OCI-LY7 (cell line): ENCODE results near the gene CDC34. TPM values are rescaled to one million over a fixed set of nuclear protein-coding genes. Genes with fewer than 3 reads are reported as not detected.

Experiments
- BruUV-seq: library from RNA; stranded (reverse); fragments of 400-500 nt; replicated peaks from 2 replicates; lab custom pipeline; 2021; lab: Mats Ljungman, UMichigan
- CTCF ChIA-PET: fragments of 300-600 bp; sonication (Branson Sonifier 250); formaldehyde crosslinking; loops from one replicate; lab custom pipeline; 2022; ENCODE audit warnings: antibody characterized with exemption; ENCODE audit not compliant: unreplicated experiment; lab: Charles Lee
- POLR2A ChIA-PET: fragments of 300-600 bp; sonication (Branson Sonifier 250); formaldehyde crosslinking; loops from one replicate; lab custom pipeline; 2022; ENCODE audit warnings: antibody characterized with exemption; lab: Charles Lee
- DNase-seq: peaks from one replicate; pipeline ENCODE4 v3.0.0-alpha.2; 2015; ENCODE audit warnings: low spot score
- H2AFZ ChIP-seq: fragments of 200-600 bp; sonication (generic), shearing (Covaris generic); 2 replicates; pipeline ENCODE4 v1.6.1; 2014; ENCODE audit warnings: mild to moderate bottlenecking, antibody characterized with exemption, low read length, moderate library complexity
- H3K27ac ChIP-seq: fragments of 200-600 bp; sonication (generic); 2 replicates; pipeline ENCODE4 v1.5.1; 2014; ENCODE audit warnings: mixed run types, low read depth, mild to moderate bottlenecking, moderate library complexity, low read length, inconsistent platforms; ENCODE audit not compliant: poor library complexity, severe bottlenecking
- H3K36me3 ChIP-seq: fragments of 200-600 bp; sonication (generic); 2 replicates; pipeline ENCODE4 v1.6.1; 2014; ENCODE audit warnings: mild to moderate bottlenecking, antibody characterized with exemption, low read length, moderate library complexity, mixed read lengths; ENCODE audit not compliant: insufficient read depth
- H3K4me1 ChIP-seq: fragments of 200-600 bp; sonication (generic); 2 replicates; pipeline ENCODE4 v1.5.1; 2014; ENCODE audit warnings: mild to moderate bottlenecking, low read length; ENCODE audit not compliant: insufficient read depth, poor library complexity, severe bottlenecking
- H3K4me2 ChIP-seq: fragments of 200-600 bp; sonication (generic); 2 replicates; pipeline ENCODE4 v1.6.1; 2014; ENCODE audit warnings: mild to moderate bottlenecking, low read length
- H3K4me3 ChIP-seq: fragments of 200-600 bp; sonication (generic); 2 replicates; pipeline ENCODE4 v1.5.1; 2014; ENCODE audit warnings: mild to moderate bottlenecking, low read depth, low read length; ENCODE audit not compliant: poor library complexity, severe bottlenecking
- H3K79me2 ChIP-seq: fragments of 200-600 bp; sonication (generic); 2 replicates; pipeline ENCODE4 v1.6.1; 2016; ENCODE audit warnings: low read depth, mild to moderate bottlenecking, low read length, moderate library complexity, mixed read lengths; ENCODE audit not compliant: insufficient read depth
- H3K9me2 ChIP-seq: fragments of 200-600 bp; sonication (generic); 2 replicates; pipeline ENCODE4 v1.6.1; 2016; ENCODE audit warnings: mild to moderate bottlenecking, low read length, mixed read lengths; ENCODE audit not compliant: insufficient read depth
- H3K9me3 ChIP-seq: fragments of 200-600 bp; sonication (generic); 2 replicates; pipeline ENCODE4 v1.6.1; 2014; ENCODE audit warnings: mild to moderate bottlenecking, mixed run types, low read length, mixed read lengths
- H4K20me1 ChIP-seq: fragments of 200-600 bp; sonication (generic); 2 replicates; pipeline ENCODE4 v1.6.1; 2014; ENCODE audit warnings: mild to moderate bottlenecking, antibody characterized with exemption, low read length, moderate library complexity, mixed read lengths; ENCODE audit not compliant: insufficient read depth
- CTCF ChIP-seq: fragments of 200-600 bp; sonication (generic); conservative IDR thresholded peaks from 2 replicates; pipeline ENCODE4 v1.5.1; 2014; ENCODE audit warnings: mild to moderate bottlenecking, antibody characterized with exemption, low read length, moderate library complexity, mixed read lengths
- EZH2phosphoT487 ChIP-seq: fragments of 200-600 bp; sonication (generic); IDR thresholded peaks from 2 replicates; pipeline ENCODE4 v1.6.1; 2018; ENCODE audit warnings: low read depth, borderline replicate concordance, mild to moderate bottlenecking, mixed run types, antibody characterized with exemption, low read length, moderate library complexity, mixed read lengths
- intact Hi-C: fragments of 100-400 bp; cut with micrococcal nuclease; formaldehyde crosslinking; loops from one replicate; pipeline ENCODE4 v1.10.0; 2022; ENCODE audit not compliant: unreplicated experiment
- total RNA-seq, 2 experiments: library from RNA; depleted of rRNA in 1 of 2; stranded (reverse); fragments of >200 nt in 1 of 2; shearing (Covaris generic) in 1 of 2; gene quantifications; 2 replicates each; pipeline ENCODE4 v1.2.3, GENCODE V29; 2014 to 2022

Gene CDC34
- total RNA-seq, 2 experiments from 2014 or later = 58.2 to 77.2 TPM

GRCh38 chr19:519449-519865, 12.1 kb upstream of the CDC34 start:
- no peaks in the 10 kb centered on the region for H3K79me2 ChIP-seq
- no peak for DNase-seq
- BruUV-seq = no TSS peak
- no peak overlapping the region for H3K4me2 ChIP-seq
- TF ChIP-seq EZH2phosphoT487 (no peak), CTCF (no peak)
- H3K27ac ChIP-seq = no peak overlapping the region
- H3K4me1 ChIP-seq = no peaks in the 10 kb centered on the region
- H3K9me2 ChIP-seq = no peaks in the 10 kb centered on the region
- H2AFZ ChIP-seq = no peak overlapping the region
- peaks cover under 1% of the 10 kb centered on the region; the same call in 1 of the 2 replicates for H3K36me3 ChIP-seq
- no peaks in the 10 kb centered on the region for H4K20me1 ChIP-seq
- POLR2A ChIA-PET = no interaction called here
- H3K4me3 ChIP-seq = no peak overlapping the region
- intact Hi-C loops = no loop called here
- no peaks in the 10 kb centered on the region for H3K9me3 ChIP-seq
- CTCF ChIA-PET = no interaction called here

DNA sequence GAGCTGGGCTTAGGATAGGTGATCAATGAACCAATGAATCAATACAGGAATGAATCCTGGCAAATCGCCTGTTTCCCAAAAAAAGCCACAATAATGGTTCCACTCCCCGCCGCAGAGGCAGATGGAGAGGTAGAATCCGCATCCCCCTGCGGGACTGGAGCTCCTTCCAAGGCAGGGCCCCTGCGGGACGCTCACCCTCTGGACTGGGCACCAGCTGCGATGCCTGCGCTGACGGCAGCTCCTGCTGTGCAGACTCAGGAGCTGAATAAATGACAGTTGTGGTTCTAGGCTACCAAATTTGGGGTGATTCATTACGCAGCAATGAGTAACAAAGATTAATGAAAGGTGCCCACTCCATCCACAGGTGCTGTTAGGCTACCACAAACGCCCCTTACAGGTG, 8.8 kb upstream of the CDC34 start:
- H3K4me3 ChIP-seq = no peak overlapping the region
- H3K9me3 ChIP-seq = no peaks in the 10 kb centered on the region
- H3K9me2 ChIP-seq = no peaks in the 10 kb centered on the region
- ChIA-PET CTCF (no interaction called here), POLR2A (no interaction called here)
- H3K4me1 ChIP-seq = no peaks in the 10 kb centered on the region
- H3K79me2 ChIP-seq = no peaks in the 10 kb centered on the region
- H3K36me3 ChIP-seq = no peaks in the 10 kb centered on the region
- no peak overlapping the region for H3K4me2 ChIP-seq
- no peak overlapping the region for H2AFZ ChIP-seq
- TF ChIP-seq CTCF (no peak), EZH2phosphoT487 (no peak)
- intact Hi-C loops = no loop called here
- no peak overlapping the region for H3K27ac ChIP-seq
- DNase-seq = no peak
- no peaks in the 10 kb centered on the region for H4K20me1 ChIP-seq
- BruUV-seq = no TSS peak

GRCh38 chr19:524062-524674, 7.4 kb upstream of the CDC34 start:
- Histone ChIP-seq H3K4me1 (no peaks in the 10 kb centered on the region), H3K9me2 (no peaks in the 10 kb centered on the region), H4K20me1 (no peaks in the 10 kb centered on the region), H3K9me3 (no peaks in the 10 kb centered on the region), H3K4me2 (no peak overlapping the region), H3K79me2 (no peaks in the 10 kb centered on the region), H3K4me3 (no peak overlapping the region), H3K27ac (no peak overlapping the region), H3K36me3 (no peaks in the 10 kb centered on the region), H2AFZ (no peak overlapping the region)
- intact Hi-C loops = no loop called here
- CTCF ChIA-PET = no interaction called here
- no TSS peak for BruUV-seq
- POLR2A ChIA-PET = no interaction called here
- TF ChIP-seq CTCF = no peak
- no peak for TF ChIP-seq EZH2phosphoT487
- no peak for DNase-seq
